Fibroblast of pulmonary artery (primary cell): ENCODE results near the gene RAB43.

Experiments used
- DNase-seq: peaks from one replicate; pipeline ENCODE4 v3.0.0-alpha.2; 2010; ENCODE audit warnings: low read depth
- H3K4me3 ChIP-seq: replicated peaks from 2 replicates; pipeline ENCODE4 v1.5.1; 2011; ENCODE audit warnings: low read depth, mild to moderate bottlenecking, control low read depth, low read length, moderate library complexity
- CTCF ChIP-seq: IDR thresholded peaks from 2 replicates; pipeline ENCODE4 v1.5.1; 2011; ENCODE audit warnings: mild to moderate bottlenecking, control low read depth, low read length, inconsistent platforms; ENCODE audit errors: missing control alignments

The RAB43 gene

GRCh38 chr3:129130291-129130813 lies 8.7 kb upstream of the RAB43 start:
- DNase-seq, result no peak
- H3K4me3 ChIP-seq, result no peak overlapping the region
- no peak for TF ChIP-seq CTCF

GRCh38 chr3:129128357-129129155 lies 7.0 kb upstream of the RAB43 start:
- DNase-seq, result no peak
- TF ChIP-seq CTCF, result no peak
- no peak overlapping the region for H3K4me3 ChIP-seq

- DNase-seq, result no peak
- no peak overlapping the region for H3K4me3 ChIP-seq
- no peak for TF ChIP-seq CTCF
Observed at GRCh38 chr3:129126726-129127280, 5.2 kb upstream of the RAB43 start.

GRCh38 chr3:129123314-129124060 lies 1.9 kb upstream of the RAB43 start:
- no peak overlapping the region for H3K4me3 ChIP-seq

GRCh38 chr3:129122412-129123011 lies 908 bp upstream of the RAB43 start:
- TF ChIP-seq CTCF, result no peak
- no peak for DNase-seq
- H3K4me3 ChIP-seq, result peak overlapping the region; percentile 84

More at GRCh38 chr3:129123314-129124060, 1.9 kb upstream of the RAB43 start:
- no peak for DNase-seq
- TF ChIP-seq CTCF, result no peak

- DNase-seq, result peak; percentile 42
- peak overlapping the region; percentile 84 for H3K4me3 ChIP-seq
- no peak for TF ChIP-seq CTCF
Observed at GRCh38 chr3:129121016-129121791, 400 bp downstream of the RAB43 start.
